GM19193 (cell line): Measurements from ENCODE around the gene ATP6V1F.

ENCODE experiments used
- POLR2A ChIP-seq: IDR thresholded peaks from 4 replicates; pipeline ENCODE4 v1.6.1; 2011; ENCODE audit not compliant: insufficient read depth, insufficient read length; ENCODE audit errors: extremely low read depth

Gene ATP6V1F

GRCh38 chr7:128831994-128832879, 30.4 kb upstream of the ATP6V1F start:
- no peak for TF ChIP-seq POLR2A

- TF ChIP-seq POLR2A, result no peak
These were observed 29.8 kb upstream of the ATP6V1F start for GRCh38 chr7:128832880-128833147.

DNA sequence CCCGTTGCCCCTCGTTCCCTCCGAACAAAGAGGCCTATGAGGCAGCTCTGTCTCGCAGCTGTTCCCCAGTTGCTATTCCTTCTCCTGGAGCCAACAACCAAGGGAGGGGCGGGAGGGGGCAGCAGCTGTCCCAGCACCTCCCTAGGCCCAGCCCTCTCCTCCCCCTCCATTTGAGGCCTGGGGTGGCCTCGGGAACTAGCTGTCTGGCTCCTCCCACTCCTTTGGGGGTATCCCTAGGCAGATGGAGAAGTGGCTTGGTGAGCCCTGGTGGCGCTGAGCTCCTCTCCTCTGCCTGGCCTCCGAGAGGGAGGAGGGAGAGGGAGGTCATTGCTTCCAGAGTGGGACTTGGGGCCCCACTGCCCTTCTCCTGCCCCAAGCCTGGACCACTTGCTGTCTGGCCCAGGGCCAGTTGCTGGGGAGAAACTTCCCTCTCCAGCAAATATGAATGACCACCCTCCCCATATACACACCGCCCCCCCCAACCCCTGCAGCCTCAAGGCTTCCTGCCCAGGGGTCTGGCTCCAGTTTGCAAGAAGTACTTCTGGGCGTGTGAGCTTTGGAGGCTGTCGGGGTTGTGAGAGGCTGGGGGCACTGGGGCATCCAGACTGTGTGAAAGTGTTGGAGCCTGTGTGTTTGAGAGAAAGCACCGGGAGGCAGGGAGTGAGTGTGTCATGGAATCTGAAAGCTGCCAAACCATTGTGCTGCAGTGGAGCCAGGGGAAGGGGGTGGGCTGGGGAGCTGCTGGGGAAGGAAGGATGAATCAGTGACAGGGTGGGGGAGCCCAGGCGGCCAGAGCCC, 29.3 kb upstream of the ATP6V1F start:
- no peak for TF ChIP-seq POLR2A

- TF ChIP-seq POLR2A, result no peak
These were observed 28.7 kb upstream of the ATP6V1F start for GRCh38 chr7:128833946-128834325.

DNA sequence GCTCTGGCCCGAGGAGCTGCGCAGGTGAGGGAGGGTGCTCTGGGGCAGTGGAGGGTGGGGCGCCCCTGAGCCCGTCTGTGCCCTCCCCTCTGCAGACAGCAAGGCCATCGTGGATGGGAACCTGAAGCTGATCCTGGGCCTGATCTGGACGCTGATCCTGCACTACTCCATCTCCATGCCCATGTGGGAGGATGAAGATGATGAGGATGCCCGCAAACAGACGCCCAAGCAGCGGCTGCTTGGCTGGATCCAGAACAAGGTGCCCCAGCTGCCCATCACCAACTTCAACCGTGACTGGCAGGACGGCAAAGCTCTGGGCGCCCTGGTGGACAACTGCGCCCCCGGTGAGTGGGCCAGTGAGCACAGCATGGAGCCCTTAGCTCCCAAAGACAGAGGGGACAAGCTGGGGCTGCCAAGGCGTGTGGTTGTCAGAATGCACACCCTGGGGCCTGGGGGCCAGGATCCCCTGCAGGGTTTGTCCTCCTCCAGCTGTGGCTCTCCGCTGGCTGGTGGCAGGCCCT, 27.4 kb upstream of the ATP6V1F start:
- TF ChIP-seq POLR2A, result no peak

- TF ChIP-seq POLR2A, result no peak
These were observed 26.6 kb upstream of the ATP6V1F start for GRCh38 chr7:128835790-128836641.

DNA sequence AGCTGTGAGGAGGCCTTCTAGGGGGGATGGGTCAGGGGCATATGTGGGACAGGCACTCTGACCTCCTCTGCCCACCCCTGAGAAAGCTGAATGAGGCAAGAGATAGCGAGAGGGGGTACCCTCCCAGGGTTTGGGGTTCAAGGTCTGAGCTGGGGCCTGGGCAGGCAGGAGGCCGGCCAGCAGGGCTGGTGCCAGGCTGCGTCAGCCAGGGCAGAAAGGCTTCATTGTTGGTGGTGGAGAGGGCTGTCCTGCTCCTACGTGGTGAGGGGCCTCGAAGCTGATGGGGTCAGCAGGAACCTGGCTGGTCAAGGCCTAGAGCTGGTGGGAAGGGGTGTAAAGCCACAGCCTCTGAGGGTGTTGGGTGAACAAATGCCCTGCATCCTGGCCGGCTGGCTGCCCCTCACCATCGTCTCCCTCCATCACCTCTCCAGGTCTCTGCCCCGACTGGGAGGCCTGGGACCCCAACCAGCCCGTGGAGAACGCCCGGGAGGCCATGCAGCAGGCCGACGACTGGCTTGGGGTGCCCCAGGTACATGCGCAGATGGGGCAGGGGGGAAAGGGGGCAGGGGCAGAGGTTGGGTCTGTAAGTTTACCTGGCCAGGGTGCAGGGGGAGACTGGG, 25.8 kb upstream of the ATP6V1F start:
- TF ChIP-seq POLR2A, result no peak

DNA sequence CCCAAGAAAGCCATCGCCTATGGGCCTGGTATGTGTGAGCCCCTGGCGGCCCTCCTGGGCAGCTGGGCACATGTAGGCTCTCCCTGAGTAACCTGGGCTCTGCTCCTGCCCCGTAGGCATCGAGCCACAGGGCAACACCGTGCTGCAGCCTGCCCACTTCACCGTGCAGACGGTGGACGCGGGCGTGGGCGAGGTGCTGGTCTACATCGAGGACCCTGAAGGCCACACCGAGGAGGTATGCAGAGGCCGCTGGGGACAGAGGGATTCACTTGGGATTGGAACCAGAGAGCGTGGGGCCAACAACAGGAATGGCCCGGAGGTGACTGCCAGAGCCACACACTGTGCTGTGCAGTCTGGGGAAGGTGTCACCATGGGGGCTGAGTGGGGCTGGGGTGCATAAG, 25.1 kb upstream of the ATP6V1F start:
- no peak for TF ChIP-seq POLR2A

DNA sequence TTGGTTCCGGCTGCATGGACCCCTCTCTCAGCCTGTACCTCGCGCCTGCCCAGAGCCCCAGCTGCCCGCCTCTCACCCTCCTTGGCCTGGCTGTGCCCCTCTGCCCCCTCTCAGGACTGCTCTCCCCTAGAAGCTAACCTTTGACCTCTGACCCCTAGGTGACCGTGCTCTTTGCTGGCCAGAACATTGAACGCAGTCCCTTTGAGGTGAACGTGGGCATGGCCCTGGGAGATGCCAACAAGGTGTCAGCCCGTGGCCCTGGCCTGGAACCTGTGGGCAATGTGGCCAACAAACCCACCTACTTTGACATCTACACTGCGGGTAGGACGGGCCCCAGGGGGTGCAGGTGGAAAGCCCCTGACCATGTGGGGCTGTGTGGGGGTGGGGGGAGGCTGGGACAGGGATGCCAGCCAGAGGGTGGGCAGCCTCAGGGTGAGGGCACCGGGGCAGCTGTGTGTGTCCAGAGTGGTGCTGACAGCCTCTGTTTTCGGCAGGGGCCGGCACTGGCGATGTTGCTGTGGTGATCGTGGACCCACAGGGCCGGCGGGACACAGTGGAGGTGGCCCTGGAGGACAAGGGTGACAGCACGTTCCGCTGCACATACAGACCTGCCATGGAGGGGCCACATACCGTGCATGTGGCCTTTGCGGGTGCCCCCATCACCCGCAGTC, 24.4 kb upstream of the ATP6V1F start:
- no peak for TF ChIP-seq POLR2A

GRCh38 chr7:128838981-128839731, 23.5 kb upstream of the ATP6V1F start:
- no peak for TF ChIP-seq POLR2A

GRCh38 chr7:128839751-128840177, 22.9 kb upstream of the ATP6V1F start:
- no peak for TF ChIP-seq POLR2A

DNA sequence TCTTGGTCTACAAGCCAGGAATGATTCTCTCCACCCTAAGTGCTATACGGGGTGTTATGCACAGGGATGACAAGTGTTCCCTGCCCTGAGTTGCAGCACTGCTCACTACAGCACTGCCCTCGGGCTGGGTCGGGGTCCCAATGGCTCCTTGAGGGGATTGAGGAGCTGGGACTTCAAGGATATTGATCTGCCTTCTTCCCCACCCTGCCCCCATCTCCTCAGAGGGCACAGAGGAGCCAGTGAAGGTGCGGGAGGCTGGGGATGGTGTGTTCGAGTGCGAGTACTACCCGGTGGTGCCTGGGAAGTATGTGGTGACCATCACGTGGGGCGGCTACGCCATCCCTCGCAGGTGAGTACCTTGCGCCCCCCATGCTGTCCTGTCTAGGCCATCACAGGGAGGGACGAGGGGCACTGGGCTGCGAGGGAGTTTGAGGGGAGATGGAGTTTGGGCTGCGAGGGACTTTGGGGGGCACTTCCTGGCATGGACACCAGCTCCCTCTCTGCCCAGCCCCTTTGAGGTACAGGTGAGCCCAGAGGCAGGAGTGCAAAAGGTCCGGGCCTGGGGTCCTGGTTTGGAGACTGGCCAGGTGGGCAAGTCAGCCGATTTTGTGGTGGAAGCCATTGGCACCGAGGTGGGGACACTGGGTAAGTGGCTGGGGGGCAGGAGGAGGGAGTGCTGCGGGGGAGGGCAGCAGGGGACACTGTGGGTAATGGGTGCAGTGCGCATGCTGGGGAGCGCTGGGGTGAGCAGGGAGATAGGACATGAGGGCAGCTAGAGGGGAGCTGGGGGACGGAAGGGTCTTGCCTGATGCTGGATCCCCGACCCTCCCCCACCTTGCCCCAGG, 22.1 kb upstream of the ATP6V1F start:
- TF ChIP-seq POLR2A, result no peak

DNA sequence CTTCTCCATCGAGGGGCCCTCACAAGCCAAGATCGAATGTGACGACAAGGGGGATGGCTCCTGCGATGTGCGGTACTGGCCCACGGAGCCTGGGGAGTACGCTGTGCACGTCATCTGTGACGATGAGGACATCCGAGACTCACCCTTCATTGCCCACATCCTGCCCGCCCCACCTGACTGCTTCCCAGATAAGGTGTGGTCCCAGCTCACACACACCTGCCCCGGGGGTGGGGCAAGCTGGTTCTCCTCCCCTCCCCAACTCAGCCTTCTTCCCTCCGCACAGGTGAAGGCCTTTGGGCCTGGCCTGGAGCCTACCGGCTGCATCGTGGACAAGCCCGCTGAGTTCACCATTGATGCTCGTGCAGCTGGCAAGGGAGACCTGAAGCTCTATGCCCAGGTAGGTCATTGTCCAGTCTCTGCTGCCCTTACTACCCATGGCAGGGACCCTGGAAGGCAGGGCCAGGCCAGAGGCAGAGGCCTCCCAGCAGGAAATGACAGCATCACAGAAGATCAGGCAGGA, 21.4 kb upstream of the ATP6V1F start:
- TF ChIP-seq POLR2A, result no peak
